ENCODE results near the gene MCF2L.
"Not testable (repeated sequence)": the region's sequence is repeated elsewhere in the genome, so short reads cannot be mapped to it uniquely, and the experiment has no call there.

MCF2L gene

DNA sequence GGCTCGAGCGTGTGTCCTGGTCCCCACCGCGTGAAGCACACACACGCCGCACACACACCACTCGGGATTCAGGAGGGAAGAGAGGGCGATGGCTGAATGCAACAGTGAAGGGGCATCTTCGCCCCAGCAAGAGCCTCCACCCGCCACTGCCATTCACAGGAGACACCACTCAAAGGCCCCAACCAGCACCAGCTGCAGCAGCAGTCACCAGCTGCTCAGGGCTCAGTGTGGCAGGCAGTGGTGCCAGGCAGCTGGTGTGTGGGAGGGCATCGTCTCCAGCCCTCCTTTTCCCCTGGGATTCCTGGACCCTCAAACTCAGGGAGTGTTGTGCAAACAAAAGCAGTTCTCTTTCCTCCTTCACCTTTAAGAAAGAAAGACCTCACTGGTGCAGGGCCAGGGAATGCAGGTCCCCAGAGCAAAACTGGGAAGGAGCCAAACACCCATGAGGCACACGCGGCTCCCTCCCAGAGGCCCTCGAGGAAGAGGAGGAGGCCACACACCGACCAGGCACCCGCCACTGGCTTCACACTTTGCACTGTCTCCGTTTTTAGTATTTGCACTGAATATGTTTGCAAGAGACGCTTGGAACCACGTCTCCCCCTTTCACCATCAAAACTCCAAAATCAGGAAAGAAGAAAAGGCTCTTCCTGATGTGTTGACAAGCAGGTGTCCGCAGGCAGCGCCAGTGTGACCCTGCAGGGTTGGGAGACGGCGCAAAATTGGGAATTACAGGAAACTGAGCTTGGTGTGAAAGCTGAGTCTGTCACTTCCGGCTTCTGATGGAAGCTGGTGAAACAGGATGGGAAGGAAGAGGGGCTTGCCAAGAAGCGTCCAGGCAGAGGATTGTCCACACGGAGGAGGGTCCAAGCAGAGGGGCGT, 110.1 kb downstream of the MCF2L start:
- peak; percentile 68 for FAIRE-seq
- no peak for DNase-seq (ENCODE audit: low spot score)

DNA sequence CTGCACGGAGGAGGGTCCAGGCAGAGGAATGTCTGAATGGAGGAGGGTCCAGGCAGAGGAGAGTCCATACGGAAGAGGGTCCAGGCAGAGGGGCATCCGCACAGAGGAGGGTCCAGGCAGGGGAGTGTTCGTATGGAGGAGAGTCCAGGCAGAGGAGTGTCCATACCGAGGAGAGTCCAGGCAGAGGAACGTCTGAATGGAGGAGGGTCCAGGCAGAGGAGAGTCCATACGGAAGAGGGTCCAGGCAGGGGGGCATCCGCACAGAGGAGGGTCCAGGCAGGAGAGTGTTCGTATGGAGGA, 110.7 kb downstream of the MCF2L start:
- FAIRE-seq; DNase-seq (ENCODE audit: low spot score): not testable (repeated sequence)

DNA sequence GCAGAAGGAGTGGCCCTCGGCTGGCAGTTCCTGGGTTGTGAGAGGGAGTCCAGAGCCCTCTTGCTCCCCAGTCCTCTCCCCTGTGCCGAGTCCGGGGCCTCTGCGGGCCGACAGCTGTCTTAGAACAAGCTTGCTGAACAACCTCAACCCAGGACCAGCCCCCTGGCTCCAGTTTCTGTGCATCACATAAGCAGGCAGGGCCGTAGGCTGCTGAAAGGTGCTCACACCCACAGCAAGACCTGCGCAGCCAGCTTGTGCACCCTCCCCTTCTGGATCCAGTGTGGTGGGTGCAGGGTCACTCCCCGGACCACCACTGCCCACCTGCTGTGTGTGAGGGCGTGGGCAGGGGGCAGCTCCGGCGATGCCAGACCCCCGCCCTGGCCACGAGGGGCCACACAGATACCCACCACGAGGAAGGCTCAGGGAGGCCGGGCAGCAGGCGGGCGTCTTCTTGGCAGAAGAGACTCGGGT, 111.4 kb downstream of the MCF2L start:
- FAIRE-seq (no peak), DNase-seq (ENCODE audit: low spot score) (no peak)

DNA sequence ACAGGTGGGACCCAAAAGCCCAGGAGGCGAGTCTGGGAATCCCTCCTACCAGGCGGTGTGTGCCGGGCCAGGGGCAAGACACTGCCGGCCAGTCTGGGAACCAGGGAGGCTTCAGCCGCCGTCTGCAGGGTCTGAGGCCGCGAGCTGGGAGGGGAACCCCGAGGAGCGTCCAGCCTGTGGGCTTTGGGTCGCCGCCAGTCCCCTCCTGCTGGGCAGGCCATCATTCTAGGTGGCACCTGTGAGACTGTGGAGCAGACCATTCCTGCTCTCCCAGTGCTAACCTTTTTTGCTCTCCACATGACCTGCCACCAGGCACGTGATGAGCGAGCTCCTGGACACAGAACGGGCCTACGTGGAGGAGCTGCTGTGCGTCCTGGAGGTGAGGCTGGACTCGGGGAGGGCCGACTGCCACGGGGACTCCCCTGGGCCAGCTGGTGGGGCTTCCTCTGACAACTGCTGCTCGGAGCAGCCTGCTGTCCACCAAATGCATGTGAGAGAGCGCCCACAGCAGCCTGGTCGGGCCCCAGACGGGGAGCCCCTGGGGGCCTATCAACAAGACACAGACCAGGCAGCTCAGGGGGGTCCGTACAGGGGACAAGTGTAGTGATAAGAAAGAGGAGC, 112.0 kb downstream of the MCF2L start:
- FAIRE-seq (no peak), DNase-seq (ENCODE audit: low spot score) (no peak)

DNA sequence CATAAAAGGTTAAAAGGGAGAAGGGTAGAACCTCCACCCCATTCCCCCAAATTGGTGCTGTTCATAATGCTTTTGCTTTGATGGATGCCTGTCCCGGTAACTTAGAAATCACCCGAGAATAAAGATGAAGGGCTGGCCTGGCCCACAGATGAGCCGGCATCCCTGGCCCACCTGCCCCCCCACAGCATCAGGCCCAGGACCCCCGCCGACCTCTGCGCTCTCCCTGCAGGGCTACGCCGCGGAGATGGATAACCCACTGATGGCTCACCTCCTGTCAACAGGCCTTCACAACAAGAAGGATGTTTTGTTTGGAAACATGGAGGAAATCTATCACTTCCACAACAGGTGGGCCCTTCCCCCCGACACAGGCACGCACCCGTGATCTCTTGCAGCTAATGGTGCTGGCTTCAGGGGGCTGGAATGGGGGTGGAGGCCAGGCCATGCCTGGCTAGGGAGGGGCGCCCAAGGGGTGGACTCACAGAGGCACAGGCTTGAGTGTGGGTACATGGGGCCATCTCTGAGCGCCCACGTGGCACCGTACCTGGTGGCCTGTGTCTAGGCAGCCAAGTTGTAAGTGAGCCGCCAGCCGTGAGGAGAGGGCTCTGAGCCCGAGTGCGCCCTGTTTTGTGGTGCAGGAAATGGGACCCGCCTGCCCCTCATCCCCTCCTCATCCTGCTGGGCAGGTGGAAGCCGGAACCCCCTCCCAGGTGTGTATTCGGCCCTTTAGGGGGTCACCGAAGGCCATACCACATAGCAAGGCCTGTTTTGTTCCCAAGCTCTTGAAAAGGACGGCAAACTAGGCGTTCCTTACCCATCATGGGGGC, 113.4 kb downstream of the MCF2L start:
- FAIRE-seq (no peak), DNase-seq (ENCODE audit: low spot score) (no peak)

DNA sequence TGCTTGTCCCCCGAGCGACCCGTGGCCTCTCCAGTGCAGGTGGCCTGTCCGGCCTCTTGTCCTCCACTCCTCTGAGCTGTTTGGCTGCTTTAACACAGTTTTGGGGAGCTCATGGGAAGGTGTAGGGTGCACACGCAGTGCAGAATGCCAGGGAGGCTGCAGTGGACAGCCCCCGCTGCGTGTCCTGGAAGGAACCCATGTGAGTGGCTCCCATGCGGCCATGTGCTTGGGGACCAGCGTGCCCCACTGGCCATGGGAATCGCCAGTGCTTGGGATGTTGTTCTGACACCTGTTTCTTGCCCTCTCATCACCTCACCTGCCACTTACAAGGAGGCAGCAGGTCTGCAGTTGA, 114.0 kb downstream of the MCF2L start:
- FAIRE-seq: no peak
- DNase-seq (ENCODE audit: low spot score): no peak

DNA sequence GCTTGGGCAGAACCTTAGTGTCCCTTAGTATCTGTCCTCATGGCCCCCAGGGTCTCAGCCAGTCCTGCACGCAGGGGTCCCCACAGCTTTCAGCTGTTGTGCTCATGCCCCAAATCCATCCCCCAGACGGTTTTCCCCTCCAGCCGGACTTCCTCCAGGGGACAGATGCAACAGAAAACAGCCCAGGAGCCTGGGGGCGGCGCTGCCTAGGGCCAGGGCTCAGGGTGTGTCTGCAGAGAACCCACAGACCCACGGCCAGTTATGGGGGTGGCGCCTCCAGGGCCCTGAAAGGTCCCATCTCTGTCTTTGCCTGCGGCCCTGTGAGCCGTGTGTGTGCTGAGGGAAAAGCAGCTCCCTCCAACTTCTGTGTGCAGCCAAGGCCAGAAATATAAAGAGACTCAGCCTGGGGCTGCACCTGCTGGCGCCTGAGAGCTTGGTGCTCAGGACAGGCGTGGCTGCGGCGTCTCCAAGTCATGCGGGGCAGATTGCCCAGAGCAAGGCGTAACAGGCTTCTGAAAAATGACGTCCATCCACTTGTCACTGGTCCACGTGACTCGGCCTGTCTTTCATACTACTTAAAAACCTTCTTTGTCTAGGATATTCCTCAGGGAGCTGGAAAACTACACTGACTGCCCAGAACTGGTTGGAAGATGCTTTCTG, 114.5 kb downstream of the MCF2L start:
- DNase-seq (ENCODE audit: low spot score) (no peak), FAIRE-seq (no peak)

DNA sequence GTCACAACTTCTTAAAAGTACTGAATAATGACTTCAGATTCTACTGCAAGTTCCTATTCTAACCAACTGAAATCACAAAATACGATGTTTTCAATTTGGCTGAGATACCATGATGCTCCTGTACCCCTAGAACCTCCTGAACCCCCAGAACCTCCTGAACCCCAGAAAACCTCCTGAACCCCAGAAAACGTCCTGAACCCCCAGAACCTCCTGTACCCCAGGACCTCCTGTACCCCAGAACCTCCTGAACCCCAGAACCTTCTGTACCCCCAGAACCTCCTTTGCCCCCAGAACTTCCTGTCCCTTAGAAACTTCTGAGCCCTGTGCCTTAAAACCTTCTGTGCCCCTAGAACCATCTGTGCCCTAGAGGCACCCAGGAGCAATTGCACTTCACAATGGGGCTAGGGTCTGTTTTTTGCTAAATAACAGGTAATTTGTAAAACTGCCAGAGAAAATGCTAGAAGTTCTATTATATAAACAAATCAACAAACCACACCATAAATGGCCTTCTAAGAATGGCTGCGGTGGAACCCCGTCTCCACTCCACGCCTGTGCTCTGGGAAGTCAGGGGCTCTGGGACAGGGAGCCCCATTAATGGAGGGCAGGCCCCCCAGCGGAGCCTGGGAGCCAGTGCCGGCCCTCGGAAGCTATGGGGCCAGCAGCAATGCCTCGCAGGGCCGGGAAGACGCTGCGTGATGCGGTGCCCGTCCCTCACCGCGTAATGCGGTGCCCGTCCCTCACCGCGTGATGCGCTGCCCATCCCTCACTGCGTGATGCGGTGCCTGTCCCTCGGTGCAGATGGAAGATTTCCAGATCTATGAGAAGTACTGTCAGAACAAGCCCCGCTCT, 115.3 kb downstream of the MCF2L start:
- DNase-seq (ENCODE audit: low spot score): no peak

DNA sequence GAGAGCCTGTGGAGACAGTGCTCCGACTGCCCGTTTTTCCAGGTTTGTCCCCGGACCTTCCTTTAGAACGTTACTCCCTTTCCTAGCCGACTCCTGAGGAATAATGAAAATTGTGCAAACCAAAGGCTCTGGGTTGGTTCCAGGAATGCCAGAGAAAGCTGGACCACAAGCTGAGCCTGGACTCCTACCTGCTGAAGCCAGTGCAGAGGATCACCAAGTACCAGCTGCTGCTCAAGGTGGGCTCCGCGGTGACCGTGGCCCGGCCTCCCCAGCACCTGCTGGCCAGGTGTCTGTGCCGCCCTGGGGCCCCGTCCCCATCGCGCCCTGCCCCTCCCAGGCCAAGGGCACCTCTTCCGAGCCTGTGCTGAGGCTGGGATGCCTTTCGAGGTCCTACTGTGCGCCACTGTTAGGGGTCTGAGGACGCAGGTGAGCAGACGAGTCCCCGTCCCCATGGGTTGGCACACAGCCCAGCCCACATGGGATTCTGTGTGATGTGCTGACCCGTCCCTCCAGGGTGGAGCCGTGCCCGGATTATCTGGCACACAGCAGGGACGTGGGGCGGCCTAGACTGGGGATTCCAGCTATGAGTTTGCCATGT, 116.0 kb downstream of the MCF2L start:
- FAIRE-seq: peak; percentile 27
- DNase-seq (ENCODE audit: low spot score): no peak

More for the DNA sequence above, 115.3 kb downstream of the MCF2L start:
- FAIRE-seq: peak; percentile 37

DNA sequence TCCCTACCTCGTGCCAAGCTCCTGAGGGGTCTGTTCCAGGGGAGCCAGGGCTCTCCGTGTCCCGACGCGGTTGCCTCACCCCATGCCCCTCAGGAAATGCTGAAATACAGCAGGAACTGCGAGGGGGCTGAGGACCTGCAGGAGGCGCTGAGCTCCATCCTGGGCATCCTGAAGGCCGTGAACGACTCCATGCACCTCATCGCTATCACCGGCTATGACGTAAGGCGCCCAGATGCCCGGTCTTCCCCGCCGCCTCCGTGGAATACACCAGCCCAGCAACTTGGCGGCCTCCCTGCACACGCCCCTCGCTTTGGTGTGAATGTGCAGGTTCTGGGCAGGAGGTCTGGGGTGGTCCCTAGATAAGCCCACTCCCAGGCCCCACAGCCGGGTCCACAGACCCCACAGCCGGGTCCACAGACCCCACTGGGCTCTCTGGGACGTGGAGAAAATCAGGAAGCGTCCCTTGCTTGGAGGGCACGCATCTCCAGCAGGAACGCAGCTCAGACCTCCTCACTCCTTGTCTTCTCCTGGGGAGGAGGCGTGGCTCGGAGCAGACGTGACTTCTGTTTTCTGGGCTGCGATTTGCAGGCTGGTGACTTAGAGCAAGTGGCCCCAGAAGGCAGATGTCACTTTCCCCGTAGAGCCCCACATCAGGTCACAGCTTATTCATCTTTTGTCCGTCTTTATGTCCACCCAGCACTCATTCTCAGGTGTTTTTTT, 117.2 kb downstream of the MCF2L start:
- no peak for DNase-seq (ENCODE audit: low spot score)
- no peak for FAIRE-seq

DNA sequence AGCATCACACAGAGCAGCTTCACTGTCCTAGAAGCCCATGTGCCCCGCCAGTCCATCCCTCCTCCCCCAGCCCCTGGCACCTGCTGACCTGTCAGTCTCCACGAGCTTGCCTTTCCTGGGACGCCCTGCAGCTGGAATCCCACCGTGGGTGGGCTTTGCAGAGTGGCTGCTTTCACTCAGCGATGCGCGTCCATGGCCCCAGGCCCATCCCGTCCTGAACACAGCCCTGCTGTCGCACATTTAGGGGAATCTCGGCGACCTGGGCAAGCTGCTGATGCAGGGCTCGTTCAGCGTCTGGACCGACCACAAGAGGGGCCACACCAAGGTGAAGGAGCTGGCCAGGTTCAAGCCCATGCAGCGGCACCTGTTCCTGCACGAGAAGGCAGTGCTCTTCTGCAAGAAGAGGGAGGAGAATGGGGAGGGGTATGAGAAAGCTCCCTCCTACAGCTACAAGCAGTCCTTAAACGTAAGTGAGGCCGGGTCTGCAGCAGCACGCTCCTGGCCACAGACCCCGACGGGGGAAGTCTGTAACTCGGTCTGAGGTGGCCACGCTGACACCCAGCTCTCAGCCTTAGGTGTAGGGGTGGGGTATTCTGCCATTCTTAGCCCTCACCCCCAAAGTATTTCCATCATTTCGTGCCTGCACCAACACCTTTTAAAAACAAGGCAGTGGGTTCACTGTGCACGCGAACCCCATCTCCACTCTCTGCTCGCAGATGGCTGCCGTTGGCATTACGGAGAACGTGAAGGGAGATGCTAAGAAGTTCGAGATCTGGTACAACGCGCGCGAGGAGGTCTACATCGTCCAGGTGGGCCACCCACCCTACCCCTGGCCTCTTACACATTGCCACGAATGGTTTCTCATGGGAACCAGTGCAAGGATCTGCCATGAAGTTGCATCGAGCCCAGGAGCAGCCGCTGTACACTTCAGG, 118.2 kb downstream of the MCF2L start:
- DNase-seq (ENCODE audit: low spot score) (no peak), FAIRE-seq (no peak)

DNA sequence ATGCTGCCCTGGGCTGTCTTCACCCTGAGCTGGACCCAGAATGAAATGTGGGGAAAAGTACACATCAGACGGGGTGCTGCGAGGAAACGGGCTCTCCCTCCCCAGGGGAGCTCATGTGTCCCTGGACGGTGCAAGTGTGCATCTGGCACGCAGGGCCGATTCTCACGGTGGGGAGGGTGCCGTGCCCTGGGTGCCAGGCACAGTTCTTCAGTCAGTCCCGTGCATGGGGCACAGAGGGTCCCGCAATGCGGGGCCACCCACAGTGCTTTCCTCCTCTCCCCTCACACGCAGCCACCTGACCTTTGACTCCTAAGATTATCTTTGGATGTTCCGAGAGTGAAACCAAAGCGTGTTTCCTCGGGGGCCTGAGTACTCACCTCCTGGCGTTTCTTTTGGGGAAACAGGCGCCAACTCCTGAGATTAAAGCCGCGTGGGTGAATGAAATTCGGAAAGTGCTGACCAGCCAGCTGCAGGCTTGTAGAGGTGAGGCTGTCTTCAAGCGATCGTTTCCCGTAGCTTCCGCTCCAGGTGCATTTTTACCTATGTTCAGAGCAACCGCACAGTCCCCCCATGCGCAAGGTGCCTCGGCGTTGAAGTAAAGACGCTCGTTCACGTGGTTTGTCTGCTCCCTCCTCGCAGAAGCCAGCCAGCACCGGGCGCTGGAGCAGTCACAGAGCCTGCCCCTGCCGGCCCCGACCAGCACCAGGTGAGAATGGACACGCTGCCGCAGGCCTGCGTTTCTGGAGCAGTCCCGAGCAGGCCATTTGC, 119.1 kb downstream of the MCF2L start:
- DNase-seq (ENCODE audit: low spot score) (no peak), FAIRE-seq (no peak)

DNA sequence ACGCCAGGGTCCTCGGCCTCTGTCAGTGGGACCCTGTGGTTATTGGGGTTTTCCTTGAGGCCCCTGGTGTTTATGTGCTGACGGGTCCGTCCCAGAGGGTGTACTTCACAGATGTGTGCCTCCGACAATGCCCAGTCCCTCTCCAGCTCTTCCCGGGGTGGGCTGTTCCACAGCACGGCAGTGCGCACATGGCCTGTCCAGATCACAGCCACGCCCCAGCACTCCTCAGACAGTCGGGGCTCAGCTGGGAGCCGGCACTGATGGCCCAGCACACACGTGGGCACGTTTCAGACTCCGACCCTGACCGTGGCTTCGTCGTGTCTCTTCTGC, 119.6 kb downstream of the MCF2L start:
- no peak for FAIRE-seq
- DNase-seq (ENCODE audit: low spot score): no peak

DNA sequence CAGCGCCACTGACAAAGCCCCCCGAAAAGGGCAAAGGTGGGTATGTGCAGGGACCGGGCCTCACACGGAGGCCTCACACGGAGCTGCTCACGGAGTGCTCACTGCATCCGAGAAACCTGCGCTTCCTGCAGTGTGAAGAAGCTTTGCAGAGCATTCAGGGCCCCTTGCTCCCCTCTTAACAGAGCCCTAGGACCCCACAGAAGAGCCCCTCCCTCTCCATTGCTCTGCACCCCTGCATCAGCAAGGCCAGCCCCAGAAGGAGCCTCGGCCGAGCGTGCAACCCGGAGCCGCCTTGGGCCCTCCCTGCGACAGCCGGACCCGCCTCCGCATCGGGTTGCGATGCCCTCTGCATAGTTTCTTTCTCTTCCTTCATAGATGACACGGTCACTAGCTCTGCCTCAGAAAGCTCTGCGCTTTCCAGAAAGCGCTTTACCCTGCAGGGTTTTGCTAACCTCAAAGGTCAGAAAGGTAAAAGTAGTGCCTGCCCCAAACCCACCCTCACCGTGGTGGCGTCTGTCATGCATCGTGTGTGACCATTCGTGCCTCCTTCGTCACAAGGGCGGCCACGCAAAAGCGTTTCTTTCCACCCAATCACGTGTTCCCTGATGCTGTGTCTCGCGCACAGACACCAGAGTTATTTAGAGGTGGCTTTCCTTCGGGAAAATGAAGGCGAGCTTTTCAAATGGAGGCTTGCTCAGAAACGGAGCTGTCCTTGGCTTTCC, 120.8 kb downstream of the MCF2L start:
- DNase-seq (ENCODE audit: low spot score): no peak
- FAIRE-seq: no peak

DNA sequence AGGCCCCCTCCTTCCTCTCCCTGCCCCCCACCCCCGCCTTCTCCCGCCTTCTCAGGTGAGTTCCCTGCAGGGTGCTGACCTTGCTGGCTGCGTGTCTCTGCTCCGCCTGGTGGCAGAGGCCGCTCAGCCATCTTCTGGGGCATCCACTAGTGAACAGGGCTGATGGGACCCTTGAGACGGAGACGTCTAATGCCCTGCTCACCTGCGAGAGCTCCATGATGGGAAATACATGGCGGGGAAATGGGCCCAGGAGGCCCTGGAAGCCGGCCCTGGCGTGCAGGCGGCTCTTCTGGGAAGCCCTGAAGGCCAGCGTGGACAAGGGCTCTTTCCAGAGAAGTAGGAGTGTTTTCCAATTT, 121.4 kb downstream of the MCF2L start:
- DNase-seq (ENCODE audit: low spot score): no peak
- no peak for FAIRE-seq

DNA sequence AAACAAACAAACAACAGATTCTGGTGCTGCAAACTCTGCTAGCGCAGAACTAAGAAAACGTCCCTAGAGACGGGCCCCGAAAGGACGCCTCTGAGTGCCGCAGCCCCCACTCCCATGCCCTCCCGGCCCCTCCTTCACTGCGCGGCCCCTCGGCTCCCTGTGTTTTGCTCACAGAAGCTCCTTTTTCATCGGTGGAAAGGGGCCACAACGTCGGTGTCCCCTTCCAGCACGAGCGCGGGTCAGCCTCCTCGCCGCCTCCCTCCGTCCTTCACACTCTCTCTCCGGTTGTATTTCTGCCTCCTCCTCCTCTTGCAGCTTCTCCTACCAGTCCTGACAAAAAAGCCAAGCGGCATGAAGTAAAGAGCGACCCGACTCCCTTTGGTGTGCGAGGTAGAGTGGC, 121.8 kb downstream of the MCF2L start:
- FAIRE-seq: no peak
- DNase-seq (ENCODE audit: low spot score): no peak

DNA sequence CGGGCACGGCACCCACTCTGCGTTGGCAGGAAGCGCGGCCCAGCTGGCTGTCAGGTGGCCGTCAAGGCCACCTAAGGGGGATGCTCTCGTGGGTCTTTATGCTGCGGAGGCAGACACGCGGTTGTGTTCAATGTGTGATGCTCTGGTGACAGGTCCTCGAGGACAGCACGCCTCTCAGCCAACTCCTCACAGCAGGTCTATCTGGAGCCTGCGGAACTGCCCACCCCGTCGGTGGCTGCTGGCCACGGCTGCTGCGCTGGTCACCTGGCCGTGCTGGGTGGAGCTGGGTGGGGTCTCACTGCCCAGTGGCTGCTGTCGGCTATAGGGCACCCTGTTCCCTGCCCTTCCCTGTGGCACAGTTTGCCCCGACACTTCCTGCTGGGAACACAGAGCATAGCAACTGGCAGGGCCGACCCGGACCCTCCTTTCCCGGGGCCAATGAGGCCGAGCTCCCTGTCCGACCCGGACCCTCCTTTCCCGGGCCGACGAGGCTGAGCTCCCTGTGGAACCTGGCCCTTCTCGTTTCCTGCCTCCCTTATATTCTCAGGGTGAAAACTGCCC, 122.3 kb downstream of the MCF2L start:
- FAIRE-seq (no peak), DNase-seq (ENCODE audit: low spot score) (no peak)

Measured in urothelium cell line (cell line).